BLaER1 treated with 17β-estradiol and CSF1 and Interleukin-3, amounts not matched to agents 10 nM and 100 nM (cell line): Measurements from ENCODE around the gene REN.
A peak's percentile ranks its signal among the peaks of the same experiment; 100 is the strongest.

ENCODE experiments used
- H3K27ac ChIP-seq, 11 experiments: shearing (Covaris generic); formaldehyde crosslinking; 2 replicates each; pipeline ENCODE4 v1.8.1; 2022
- H3K27me3 ChIP-seq, 11 experiments: shearing (Covaris generic); formaldehyde crosslinking; 2 replicates each; pipeline ENCODE4 v1.8.1; 2022
- H3K36me3 ChIP-seq, 11 experiments: shearing (Covaris generic); formaldehyde crosslinking; 2 replicates each; pipeline ENCODE4 v1.8.1; 2022
- H3K4me1 ChIP-seq, 10 experiments: shearing (Covaris generic); formaldehyde crosslinking; 2 replicates each; pipeline ENCODE4 v1.8.1; 2022
- H3K4me2 ChIP-seq, 11 experiments: shearing (Covaris generic); formaldehyde crosslinking; 2 replicates each; pipeline ENCODE4 v1.8.1; 2022
- H3K4me3 ChIP-seq, 10 experiments: shearing (Covaris generic); formaldehyde crosslinking; 2 replicates each; pipeline ENCODE4 v1.8.1; 2022
- H3K9ac ChIP-seq, 11 experiments: shearing (Covaris generic); formaldehyde crosslinking; 2 replicates each; pipeline ENCODE4 v1.8.1; 2022
- H3K9me3 ChIP-seq, 11 experiments: shearing (Covaris generic); formaldehyde crosslinking; replicated peaks in 1 of 11; 2 replicates each; pipeline ENCODE4 v1.8.1; 2022
- H4K20me1 ChIP-seq, 11 experiments: shearing (Covaris generic); formaldehyde crosslinking; 2 replicates each; pipeline ENCODE4 v1.8.1; 2022
- Cebpa-rat ChIP-seq, 11 experiments: shearing (Covaris generic); IDR thresholded peaks; 2 replicates each; pipeline ENCODE4 v1.8.1; 2022

The REN gene

GRCh38 chr1:204203206-204203767, 37.1 kb upstream of the REN start:
- Histone ChIP-seq H3K9ac (no peak overlapping the region), H3K27me3 (no peaks in the 10 kb centered on the region), H3K9me3 (no peaks in the 10 kb centered on the region), H4K20me1 (no peaks in the 10 kb centered on the region; a peak in 1 of 22 replicates), H3K4me2 (no peak overlapping the region), H3K27ac (no peak overlapping the region), H3K4me1 (peaks cover 11 to 28% (median 17%) of the 10 kb centered on the region in 10 experiments), H3K36me3 (no peaks in the 10 kb centered on the region), H3K4me3 (no peak overlapping the region)
- TF ChIP-seq Cebpa-rat (IDR thresholded peaks at IDR 0.05) = no peak

GRCh38 chr1:204202481-204202880, 36.3 kb upstream of the REN start:
- no peaks in the 10 kb centered on the region for H3K9me3 ChIP-seq
- H3K4me2 ChIP-seq = no peak overlapping the region
- H3K36me3 ChIP-seq = no peaks in the 10 kb centered on the region
- no peak for TF ChIP-seq Cebpa-rat (IDR thresholded peaks at IDR 0.05)
- no peak overlapping the region for H3K9ac ChIP-seq
- H4K20me1 ChIP-seq = no peaks in the 10 kb centered on the region; a peak in 1 of 22 replicates
- H3K4me1 ChIP-seq = peaks cover 11 to 35% (median 22%) of the 10 kb centered on the region in 10 experiments
- no peak overlapping the region for H3K4me3 ChIP-seq
- H3K27me3 ChIP-seq = no peaks in the 10 kb centered on the region
- no peak overlapping the region for H3K27ac ChIP-seq

GRCh38 chr1:204201348-204202040, 35.4 kb upstream of the REN start:
- peaks cover 11 to 40% (median 31%) of the 10 kb centered on the region in 10 experiments for H3K4me1 ChIP-seq
- no peak overlapping the region for H3K4me3 ChIP-seq

GRCh38 chr1:204199579-204199978, 33.4 kb upstream of the REN start:
- TF ChIP-seq Cebpa-rat (IDR thresholded peaks at IDR 0.05) = no peak
- Histone ChIP-seq H3K4me3 (no peak overlapping the region), H3K4me2 (peak overlapping the region in 10 of 11 experiments; percentile 7 to 95 (median 85); a peak in 17 of 22 replicates), H3K27ac (peak overlapping the region in 5 of 11 experiments; percentile 15 to 48 (median 44); a peak in 6 of 22 replicates), H3K9me3 (no peaks in the 10 kb centered on the region), H4K20me1 (no peaks in the 10 kb centered on the region; a peak in 1 of 22 replicates), H3K9ac (no peak overlapping the region), H3K4me1 (peaks cover 16 to 59% (median 50%) of the 10 kb centered on the region in 10 experiments), H3K36me3 (no peaks in the 10 kb centered on the region), H3K27me3 (peaks cover 0 to 7% (median 0%) of the 10 kb centered on the region in 11 experiments; a peak in 1 of 22 replicates)

More at GRCh38 chr1:204201348-204202040, 35.4 kb upstream of the REN start:
- H4K20me1 ChIP-seq = no peaks in the 10 kb centered on the region; a peak in 1 of 22 replicates
- peak overlapping the region in 6 of 11 experiments; percentile 4 to 18 (median 11); a peak in 3 of 22 replicates for H3K4me2 ChIP-seq
- peak overlapping the region in 1 of 11 experiments; percentile 23; a peak in 1 of 22 replicates for H3K27ac ChIP-seq
- H3K9ac ChIP-seq = no peak overlapping the region
- H3K36me3 ChIP-seq = no peaks in the 10 kb centered on the region
- no peak for TF ChIP-seq Cebpa-rat (IDR thresholded peaks at IDR 0.05)
- no peaks in the 10 kb centered on the region for H3K9me3 ChIP-seq
- H3K27me3 ChIP-seq = peaks cover 0 to under 1% (median 0%) of the 10 kb centered on the region in 11 experiments; a peak in 1 of 22 replicates

GRCh38 chr1:204198348-204199340, 32.5 kb upstream of the REN start:
- Histone ChIP-seq H3K27ac (peak overlapping the region in 6 of 11 experiments; percentile 1 to 48 (median 40); a peak in 9 of 22 replicates), H3K4me3 (no peak overlapping the region), H4K20me1 (no peaks in the 10 kb centered on the region; a peak in 1 of 22 replicates), H3K27me3 (peaks cover 0 to 7% (median 0%) of the 10 kb centered on the region in 11 experiments; a peak in 1 of 22 replicates), H3K4me2 (peak overlapping the region; percentile 55 to 95 (median 85)), H3K9ac (peak overlapping the region in 4 of 11 experiments; percentile 8 to 60 (median 38); a peak in 5 of 22 replicates), H3K9me3 (no peaks in the 10 kb centered on the region), H3K36me3 (no peaks in the 10 kb centered on the region), H3K4me1 (peaks cover 24 to 69% (median 60%) of the 10 kb centered on the region in 10 experiments)
- TF ChIP-seq Cebpa-rat (IDR thresholded peaks at IDR 0.05) = no peak

- peak overlapping the region in 1 of 11 experiments; percentile 50; a peak in 1 of 22 replicates for H3K9ac ChIP-seq
- no peak for TF ChIP-seq Cebpa-rat (IDR thresholded peaks at IDR 0.05)
- peak overlapping the region in 2 of 11 experiments; percentile 33 to 82; a peak in 1 of 22 replicates for H3K27ac ChIP-seq
- H3K4me2 ChIP-seq = peak overlapping the region in 9 of 11 experiments; percentile 81 to 96 (median 91); a peak in 16 of 22 replicates
- no peaks in the 10 kb centered on the region for H3K36me3 ChIP-seq
- no peaks in the 10 kb centered on the region; a peak in 1 of 22 replicates for H4K20me1 ChIP-seq
- no peaks in the 10 kb centered on the region for H3K9me3 ChIP-seq
- H3K27me3 ChIP-seq = peaks cover 0 to 7% (median 0%) of the 10 kb centered on the region in 11 experiments; a peak in 1 of 22 replicates
- H3K4me1 ChIP-seq = peaks cover 31 to 85% (median 75%) of the 10 kb centered on the region in 10 experiments
- H3K4me3 ChIP-seq = no peak overlapping the region
Measured at GRCh38 chr1:204197068-204197467, 30.9 kb upstream of the REN start.

GRCh38 chr1:204196068-204196795, 30.1 kb upstream of the REN start, which contains the start of gene KISS1:
TSS of gene KISS1 (minus strand) at chr1:204196491. CDS start at chr1:204192876, 3,615 bp downstream.
- TF ChIP-seq Cebpa-rat (IDR thresholded peaks at IDR 0.05) = no peak
- Histone ChIP-seq H3K4me3 (no peak within 1 kb of the TSS), H3K9ac (peak within 1 kb of the TSS in 4 of 11 experiments; percentile 9 to 50 (median 30); a peak in 5 of 22 replicates), H3K27ac (peak within 1 kb of the TSS in 4 of 11 experiments; percentile 20 to 82 (median 43); a peak in 6 of 22 replicates), H3K4me1 (peaks cover 37 to 93% (median 84%) of the 10 kb centered on the region in 10 experiments), H3K36me3 (no peaks in the 10 kb centered on the region), H3K9me3 (no peaks in the 10 kb centered on the region), H3K4me2 (peak within 1 kb of the TSS in 10 of 11 experiments; percentile 17 to 96 (median 89); a peak in 20 of 22 replicates), H3K27me3 (peaks cover 0 to 7% (median 0%) of the 10 kb centered on the region in 11 experiments; a peak in 1 of 22 replicates), H4K20me1 (no peaks in the 10 kb centered on the region; a peak in 1 of 22 replicates)
